GM23248 (cell line): ENCODE results near the gene PLD4. TPM values are rescaled to one million over a fixed set of nuclear protein-coding genes. Genes with fewer than 3 reads are reported as not detected.

ENCODE experiments used
- DNase-seq: peaks from one replicate; pipeline ENCODE4 v3.0.0-alpha.2; 2015
- H2AFZ ChIP-seq: fragments of 200-600 bp; sonication (generic); 2 replicates; pipeline ENCODE4 v1.6.1; 2016; ENCODE audit warnings: antibody characterized with exemption
- H3F3A ChIP-seq: fragments of 200-600 bp; sonication (generic); 2 replicates; pipeline ENCODE4 v1.6.1; 2016; ENCODE audit warnings: mild to moderate bottlenecking, antibody characterized with exemption, mixed run types; ENCODE audit not compliant: insufficient read depth
- H3K27ac ChIP-seq: fragments of 200-600 bp; sonication (generic); 2 replicates; pipeline ENCODE4 v1.5.1; 2016; ENCODE audit warnings: mild to moderate bottlenecking
- H3K27me3 ChIP-seq: fragments of 200-600 bp; sonication (generic); replicated peaks from 2 replicates; pipeline ENCODE4 v1.6.1; 2016; ENCODE audit warnings: mild to moderate bottlenecking; ENCODE audit not compliant: insufficient read depth
- H3K36me3 ChIP-seq: fragments of 200-600 bp; sonication (generic); 2 replicates; pipeline ENCODE4 v1.6.1; 2016; ENCODE audit warnings: low read depth, mild to moderate bottlenecking
- H3K4me1 ChIP-seq: fragments of 200-600 bp; sonication (generic); 2 replicates; pipeline ENCODE4 v1.6.1; 2016; ENCODE audit warnings: mild to moderate bottlenecking; ENCODE audit not compliant: insufficient read depth
- H3K4me2 ChIP-seq: fragments of 200-600 bp; sonication (generic); one replicate; pipeline ENCODE4 v1.6.1; 2016; ENCODE audit warnings: mild to moderate bottlenecking; ENCODE audit not compliant: unreplicated experiment
- H3K4me3 ChIP-seq: fragments of 200-600 bp; sonication (generic); 2 replicates; pipeline ENCODE4 v1.5.1; 2016; ENCODE audit warnings: mild to moderate bottlenecking
- H3K79me2 ChIP-seq: fragments of 200-600 bp; sonication (generic); 2 replicates; pipeline ENCODE4 v1.6.1; 2016; ENCODE audit warnings: mild to moderate bottlenecking; ENCODE audit not compliant: insufficient read depth
- H3K9ac ChIP-seq: fragments of 200-600 bp; sonication (generic); 2 replicates; pipeline ENCODE4 v1.6.1; 2016; ENCODE audit warnings: mild to moderate bottlenecking
- H3K9me2 ChIP-seq: fragments of 200-600 bp; sonication (generic); 2 replicates; pipeline ENCODE4 v1.6.1; 2016; ENCODE audit warnings: mixed run types, mild to moderate bottlenecking, moderate library complexity; ENCODE audit not compliant: insufficient read depth
- H3K9me3 ChIP-seq: fragments of 200-600 bp; sonication (generic); one replicate; pipeline ENCODE4 v1.6.1; 2017; ENCODE audit warnings: low read depth
- H4K20me1 ChIP-seq: fragments of 200-600 bp; sonication (generic); 2 replicates; pipeline ENCODE4 v1.6.0; 2016; ENCODE audit not compliant: insufficient read depth
- EZH2 ChIP-seq: fragments of 200-600 bp; sonication (generic); IDR thresholded peaks from 2 replicates; pipeline ENCODE4 v1.6.1; 2018; ENCODE audit warnings: antibody characterized with exemption, mild to moderate bottlenecking; ENCODE audit not compliant: insufficient read depth, poor library complexity, severe bottlenecking
- EZH2phosphoT487 ChIP-seq: fragments of 200-600 bp; sonication (generic); IDR thresholded peaks from 2 replicates; pipeline ENCODE4 v1.6.1; 2018; ENCODE audit warnings: antibody characterized with exemption, moderate library complexity, mild to moderate bottlenecking, low read depth; ENCODE audit not compliant: insufficient read depth
- WGBS, 2 experiments: methylation state at CpG; one replicate each; pipeline ENCODE4 v1.1.6; 2015 to 2017; ENCODE audit warnings: low lambda C conversion rate in 2 of 2, low coverage in 1 of 2; ENCODE audit errors: missing lambda C conversion rate in 2 of 2; 5-methylcytosine and 5-hydroxymethylcytosine counted together
- in situ Hi-C: fragments of 300-500 bp; cut with MboI; formaldehyde crosslinking; loops from 2 replicates; pipeline ENCODE4 v1.15.0; 2020
- polyA plus RNA-seq: library from polyadenylated mRNA; unstranded; fragments of >200 nt; fragmentation: Nextera tagmentation; extraction: Ambion mirVana; gene quantifications from 2 replicates; pipeline ENCODE4 v1.2.1, GENCODE V29; 2016
- total RNA-seq: library from RNA; depleted of rRNA; stranded (reverse); fragments of >200 nt; shearing (Covaris generic); gene quantifications from 2 replicates; pipeline ENCODE4 v1.2.3, GENCODE V29; 2014

PLD4 gene
- total and polyA plus RNA-seq, 2 experiments from 2014 or later, result not detected

- no peak overlapping the region for H3K4me2 ChIP-seq
- H3K9me3 ChIP-seq, result no peaks in the 10 kb centered on the region
- H3K79me2 ChIP-seq, result no peaks in the 10 kb centered on the region
- no peaks in the 10 kb centered on the region for H3F3A ChIP-seq
- WGBS, 2 experiments, result 90 to 93% methylated on average over 13 of the region's 13 CpGs
- no peaks in the 10 kb centered on the region; the same call in 1 of the 2 replicates for H3K36me3 ChIP-seq
- DNase-seq, result no peak
- no peaks in the 10 kb centered on the region for H3K9me2 ChIP-seq
- TF ChIP-seq EZH2phosphoT487, result no peak
- TF ChIP-seq EZH2, result no peak
- no peak overlapping the region for H3K4me3 ChIP-seq
- H2AFZ ChIP-seq, result no peak overlapping the region
- no peaks in the 10 kb centered on the region for H4K20me1 ChIP-seq
- H3K9ac ChIP-seq, result no peak overlapping the region
- no peak overlapping the region for H3K27ac ChIP-seq
- in situ Hi-C loops, result no loop called here
- no peaks in the 10 kb centered on the region for H3K27me3 ChIP-seq
- H3K4me1 ChIP-seq, result no peaks in the 10 kb centered on the region
Measured at GRCh38 chr14:104953097-104953496, 28.4 kb downstream of the PLD4 start.

- TF ChIP-seq EZH2phosphoT487, result no peak
- no peak for TF ChIP-seq EZH2
- in situ Hi-C loops, result no loop called here
- H3K27ac ChIP-seq, result no peak overlapping the region
- no peak overlapping the region for H2AFZ ChIP-seq
- H3K79me2 ChIP-seq, result peaks cover 9% of the 10 kb centered on the region; the same call in 1 of the 2 replicates
- H3K4me2 ChIP-seq, result no peak overlapping the region
- H4K20me1 ChIP-seq, result no peaks in the 10 kb centered on the region
- no peak overlapping the region for H3K9ac ChIP-seq
- no peaks in the 10 kb centered on the region for H3F3A ChIP-seq
- no peak overlapping the region for H3K4me3 ChIP-seq
- no peaks in the 10 kb centered on the region for H3K9me2 ChIP-seq
- WGBS, 2 experiments, result 92% methylated on average over 25 to 26 of the region's 26 CpGs
- no peaks in the 10 kb centered on the region for H3K27me3 ChIP-seq
- no peaks in the 10 kb centered on the region for H3K9me3 ChIP-seq
- DNase-seq, result no peak
- no peaks in the 10 kb centered on the region for H3K4me1 ChIP-seq
- H3K36me3 ChIP-seq, result no peaks in the 10 kb centered on the region; the same call in 1 of the 2 replicates
Measured at GRCh38 chr14:104953896-104954656, 29.4 kb downstream of the PLD4 start.

DNA sequence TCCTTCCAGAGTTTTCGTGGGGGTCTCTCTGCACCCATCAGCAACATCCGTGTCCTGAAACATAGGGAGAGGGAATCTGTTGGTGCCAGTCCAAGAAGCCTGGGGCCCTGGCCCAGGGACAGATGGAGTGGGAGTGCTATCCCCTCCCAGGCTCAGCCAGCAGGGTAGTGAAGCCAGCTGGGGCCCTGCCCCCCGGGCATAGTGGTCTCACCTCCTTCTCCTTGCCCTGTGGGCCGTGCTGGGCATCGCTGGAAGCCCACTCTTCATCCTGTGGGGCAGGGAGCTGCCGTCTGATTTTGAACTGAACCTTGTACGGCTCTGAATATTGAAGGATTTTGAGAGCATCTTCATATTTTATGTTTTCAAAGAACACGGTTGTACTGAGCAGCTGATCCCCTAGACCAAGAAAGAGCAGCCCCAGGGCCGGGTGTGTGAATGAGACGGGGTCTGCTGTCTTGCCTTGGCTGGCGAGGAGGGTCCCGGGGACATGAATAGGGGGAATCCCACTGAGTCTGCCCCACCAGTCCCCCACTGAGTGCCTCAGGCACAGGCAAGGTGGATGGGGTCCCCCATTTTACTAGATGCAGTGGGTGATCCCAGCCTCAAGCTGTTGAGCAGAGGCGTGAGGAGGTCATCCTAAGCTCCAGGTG lies 30.2 kb downstream of the PLD4 start:
- Histone ChIP-seq H3K4me2 (no peak overlapping the region), H2AFZ (no peak overlapping the region), H3F3A (no peaks in the 10 kb centered on the region), H3K27me3 (no peaks in the 10 kb centered on the region), H4K20me1 (no peaks in the 10 kb centered on the region), H3K27ac (no peak overlapping the region), H3K36me3 (no peaks in the 10 kb centered on the region; the same call in 1 of the 2 replicates), H3K79me2 (peaks cover 14% of the 10 kb centered on the region; the same call in 1 of the 2 replicates), H3K9me3 (no peaks in the 10 kb centered on the region), H3K4me3 (no peak overlapping the region), H3K4me1 (no peaks in the 10 kb centered on the region), H3K9ac (no peak overlapping the region), H3K9me2 (no peaks in the 10 kb centered on the region)
- in situ Hi-C loops, result no loop called here
- TF ChIP-seq EZH2 (no peak), EZH2phosphoT487 (no peak)
- 76 to 83% methylated on average over 13 of the region's 13 CpGs for WGBS, 2 experiments
- DNase-seq, result no peak

GRCh38 chr14:104955396-104955770 lies 30.7 kb downstream of the PLD4 start:
- Histone ChIP-seq H3K36me3 (no peaks in the 10 kb centered on the region; the same call in 1 of the 2 replicates), H3K4me3 (no peak overlapping the region), H3K4me2 (no peak overlapping the region), H3K79me2 (peaks cover 19% of the 10 kb centered on the region; the same call in 1 of the 2 replicates), H3K9me2 (no peaks in the 10 kb centered on the region), H3F3A (no peaks in the 10 kb centered on the region), H3K27me3 (no peaks in the 10 kb centered on the region), H2AFZ (no peak overlapping the region), H3K9ac (no peak overlapping the region), H4K20me1 (no peaks in the 10 kb centered on the region), H3K4me1 (no peaks in the 10 kb centered on the region), H3K27ac (no peak overlapping the region), H3K9me3 (no peaks in the 10 kb centered on the region)
- TF ChIP-seq EZH2phosphoT487, result no peak
- no peak for TF ChIP-seq EZH2
- WGBS, 2 experiments, result 98 to 100% methylated on average over 3 of the region's 3 CpGs
- no peak for DNase-seq
- in situ Hi-C loops, result no loop called here
